HepG2 (cell line): ENCODE data around the gene ANO9. TPM values are rescaled to one million over a fixed set of nuclear protein-coding genes. Genes with fewer than 3 reads are reported as not detected.

ENCODE experiments used
- ATAC-seq: fragments of 200-7000 bp; cut with Tn5 transposase; 3 replicates; pipeline ENCODE4 v1.9.1; 2020; ENCODE audit warnings: mild to moderate bottlenecking, moderate library complexity
- BruUV-seq: library from RNA; stranded (reverse); fragments of 400-500 nt; replicated peaks from 2 replicates; lab custom pipeline; 2021; lab: Mats Ljungman, UMichigan
- CTCF ChIA-PET: fragments of 300-600 bp; formaldehyde crosslinking; extraction: SDS; loops from one replicate; lab custom pipeline; 2021; ENCODE audit warnings: low total read pairs, inconsistent platforms, low intra/inter-chr PET ratio; lab: Yijun Ruan, JAX
- POLR2A ChIA-PET: fragments of 350-600 bp; sonication (Branson Sonifier 250); formaldehyde crosslinking; loops from one replicate; lab custom pipeline; 2020; ENCODE audit warnings: antibody characterized with exemption, inconsistent platforms; lab: Yijun Ruan, JAX
- DNase-seq: peaks from one replicate; pipeline ENCODE4 v3.0.0-alpha.2; 2015; ENCODE audit warnings: low spot score
- FAIRE-seq: peaks from 3 replicates; lab custom pipeline; 2011; peaks lifted over from hg19 to GRCh38; lab: Jason Lieb, UNC
- H2AFZ ChIP-seq: one replicate; pipeline ENCODE4 v1.6.1; 2011; ENCODE audit warnings: low read length, inconsistent platforms
- H3K27ac ChIP-seq: fragments of 300-600 bp; 3 replicates; pipeline ENCODE4 v1.8.0; 2011; ENCODE audit warnings: mixed run types, mild to moderate bottlenecking, mixed read lengths, low read length, inconsistent platforms; ENCODE audit not compliant: insufficient read depth; ENCODE audit errors: extremely low read length
- H3K27me3 ChIP-seq, 2 experiments: fragments of 200-600 bp in 1 of 2; 2 replicates in 1 of 2; 3 replicates in 1 of 2; pipeline versions ENCODE4 v1.6.0 to v1.8.0; 2011; ENCODE audit warnings: low read length in 2 of 2, mild to moderate bottlenecking in 2 of 2, moderate library complexity in 2 of 2, inconsistent platforms in 1 of 2; ENCODE audit not compliant: insufficient read depth in 2 of 2, control insufficient read depth in 1 of 2
- H3K36me3 ChIP-seq, 2 experiments: fragments of 200-600 bp in 1 of 2; replicated peaks in 1 of 2; 2 replicates in 1 of 2; 3 replicates in 1 of 2; pipeline versions ENCODE4 v1.5.1 to v1.8.0; 2011; ENCODE audit warnings: low read length in 2 of 2, inconsistent platforms in 1 of 2; ENCODE audit not compliant: insufficient read depth in 2 of 2, control insufficient read depth in 1 of 2
- H3K4me1 ChIP-seq: 2 replicates; pipeline ENCODE4 v1.5.1; 2012; ENCODE audit warnings: low read length, inconsistent platforms; ENCODE audit not compliant: insufficient read depth
- H3K4me2 ChIP-seq: 2 replicates; pipeline ENCODE4 v1.6.0; 2011; ENCODE audit warnings: low read depth, low read length, inconsistent platforms
- H3K4me3 ChIP-seq, 3 experiments: fragments of 200-600 bp in 1 of 3; sonication (generic), shearing (Covaris generic) in 1 of 3; replicated peaks in 1 of 3; 2 replicates each; pipeline ENCODE4 v1.5.1; 2011 to 2016; ENCODE audit warnings: low read length in 3 of 3, inconsistent platforms in 2 of 3, low read depth in 2 of 3, mild to moderate bottlenecking in 2 of 3, control low read depth in 1 of 3, mixed read lengths in 1 of 3; ENCODE audit not compliant: insufficient read depth in 1 of 3
- H3K79me2 ChIP-seq: one replicate; pipeline ENCODE4 v1.6.1; 2011; ENCODE audit warnings: low read length, inconsistent platforms; ENCODE audit not compliant: insufficient read depth
- H3K9ac ChIP-seq: 2 replicates; pipeline ENCODE4 v1.6.0; 2011; ENCODE audit warnings: mild to moderate bottlenecking, low read depth, low read length, inconsistent platforms; ENCODE audit not compliant: insufficient read depth
- H3K9me3 ChIP-seq: 2 replicates; pipeline ENCODE4 v1.5.1; 2012; ENCODE audit warnings: mild to moderate bottlenecking, low read length
- H4K20me1 ChIP-seq: 2 replicates; pipeline ENCODE4 v1.6.0; 2011; ENCODE audit warnings: inconsistent platforms, mild to moderate bottlenecking, low read length, moderate library complexity; ENCODE audit not compliant: insufficient read depth
- CEBPZ ChIP-seq: IDR thresholded peaks from 2 replicates; pipeline ENCODE4 v1.6.1; 2012; ENCODE audit warnings: low read length, improper control_type of control experiment
- FUBP1 ChIP-seq: sonication (generic); formaldehyde crosslinking; IDR thresholded peaks from 2 replicates; pipeline ENCODE4 v1.5.1; 2020; ENCODE audit warnings: missing genetic modification reagents, mild to moderate bottlenecking, borderline replicate concordance
- HNRNPUL1 ChIP-seq: fragments of 200-400 bp; formaldehyde crosslinking; IDR thresholded peaks from 2 replicates; pipeline ENCODE4 v1.6.1; 2017; ENCODE audit warnings: low read depth, mild to moderate bottlenecking, low read length, moderate library complexity
- NR2F2 ChIP-seq: IDR thresholded peaks from 2 replicates; pipeline ENCODE4 v1.6.1; 2012; ENCODE audit warnings: low read depth, inconsistent platforms, borderline replicate concordance
- SATB2 ChIP-seq: sonication (generic); formaldehyde crosslinking; IDR thresholded peaks from 2 replicates; pipeline ENCODE4 v1.5.0; 2020; ENCODE audit warnings: missing genetic modification reagents
- TGIF2 ChIP-seq: IDR thresholded peaks from 2 replicates; pipeline ENCODE4 v1.6.1; 2016; ENCODE audit warnings: control low read depth, missing compliant biosample characterization
- ZEB1 ChIP-seq: IDR thresholded peaks from 2 replicates; pipeline ENCODE4 v1.6.1; 2012; ENCODE audit warnings: mild to moderate bottlenecking, low read depth, inconsistent platforms; ENCODE audit not compliant: insufficient replicate concordance
- ZNF337 ChIP-seq: sonication (generic); formaldehyde crosslinking; IDR thresholded peaks from 2 replicates; pipeline ENCODE4 v1.5.1; 2020; ENCODE audit warnings: missing genetic modification reagents, low read depth, mild to moderate bottlenecking, borderline replicate concordance
- ZNF7 ChIP-seq: IDR thresholded peaks from 2 replicates; pipeline ENCODE4 v1.6.1; 2016; ENCODE audit warnings: missing biosample characterization, missing genetic modification reagents
- ZNF788 ChIP-seq: sonication (generic); formaldehyde crosslinking; IDR thresholded peaks from 2 replicates; pipeline ENCODE4 v1.5.0; 2020; ENCODE audit warnings: mild to moderate bottlenecking, missing genetic modification reagents, borderline replicate concordance
- WGBS: methylation state at CpG from one replicate; pipeline ENCODE4 v1.1.6; 2017; ENCODE audit warnings: low lambda C conversion rate; 5-methylcytosine and 5-hydroxymethylcytosine counted together
- in situ Hi-C: cut with HindIII; loops from 2 replicates; pipeline ENCODE4 v1.10.0; 2017; ENCODE audit warnings: low pct_unique_long_range_greater_than_20kb; ENCODE audit not compliant: extremely low pct_ligation_motif_present
- intact Hi-C: fragments of 100-400 bp; cut with micrococcal nuclease; formaldehyde crosslinking; loops from one replicate; pipeline ENCODE4 v1.10.0; 2022; ENCODE audit not compliant: unreplicated experiment
- polyA plus RNA-seq, 8 experiments: library from polyadenylated mRNA; depleted of rRNA in 3 of 8; stranded (reverse) in 7 of 8; unstranded in 1 of 8; fragments of >200 nt; fragmentation: Illumina TruSeq in 4 of 8; extraction: Trizol in 4 of 8; gene quantifications; 2 replicates each; pipeline versions ENCODE4 v1.2.1 to v1.2.3, GENCODE V29; 2011 to 2016; ENCODE audit warnings: low read depth in 4 of 8, missing spikeins in 1 of 8, mixed read lengths in 1 of 8; ENCODE audit not compliant: insufficient read depth in 1 of 8
- total RNA-seq, 5 experiments: library from RNA; depleted of rRNA; stranded (reverse); fragments of >200 nt; fragmentation: Illumina TruSeq; extraction: Trizol; gene quantifications; 2 replicates each; pipeline ENCODE4 v1.2.3, GENCODE V29; 2016; ENCODE audit warnings: low read depth in 1 of 5
- TF ChIP-seq, protein P1 (sequence below): IDR thresholded peaks from 2 replicates; pipeline ENCODE4 v1.6.1; 2016; ENCODE audit warnings: low read depth, borderline replicate concordance
- TF ChIP-seq, protein P2 (sequence below): IDR thresholded peaks from 2 replicates; pipeline ENCODE4 v1.6.1; 2016; ENCODE audit warnings: mild to moderate bottlenecking, missing biosample characterization, missing genetic modification reagents

ANO9 gene
- total and polyA plus RNA-seq, 2 of the 13 experiments (the other 11 are each of a cell fraction or from before 2014, with no cell fraction given), result 8.9 to 14.3 TPM

DNA sequence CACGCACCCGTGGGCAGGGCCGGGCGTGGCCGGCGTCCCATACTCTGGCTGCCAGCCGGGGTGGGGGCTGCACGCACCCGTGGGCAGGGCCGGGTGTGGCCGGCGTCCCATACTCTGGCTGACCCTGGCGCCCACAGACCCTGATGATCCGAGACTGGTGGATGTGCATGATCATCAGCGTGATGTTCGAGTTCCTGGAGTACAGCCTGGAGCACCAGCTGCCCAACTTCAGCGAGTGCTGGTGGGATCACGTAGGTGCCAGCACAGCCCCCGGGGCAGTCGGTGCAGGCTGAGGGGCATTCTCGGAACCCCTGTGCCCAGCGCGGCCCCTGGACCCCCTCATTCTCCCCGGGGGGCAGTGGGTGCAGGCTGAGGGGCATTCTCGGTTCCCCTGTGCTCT lies 46.3 kb upstream of the ANO9 start:
- no TSS peak for BruUV-seq
- no peak overlapping the region for H2AFZ ChIP-seq
- H3K36me3 ChIP-seq, result peaks cover 5 to 11% of the 10 kb centered on the region in 2 experiments; a peak in 1 of 5 replicates
- no peak for DNase-seq
- no peaks in the 10 kb centered on the region for H3K9me3 ChIP-seq
- H3K79me2 ChIP-seq, result peaks cover 5% of the 10 kb centered on the region
- FAIRE-seq, result no peak
- no peak overlapping the region for H3K27ac ChIP-seq
- H3K27me3 ChIP-seq, result no peaks in the 10 kb centered on the region
- ATAC-seq, result no peak
- TF ChIP-seq TGIF2 (CRISPR knock-in tag) (no peak), FUBP1 (CRISPR knock-in tag) (no peak), ZNF337 (CRISPR knock-in tag) (no peak), ZNF7 (no peak), SATB2 (CRISPR knock-in tag) (no peak)
- TF ChIP-seq, protein P1, sequence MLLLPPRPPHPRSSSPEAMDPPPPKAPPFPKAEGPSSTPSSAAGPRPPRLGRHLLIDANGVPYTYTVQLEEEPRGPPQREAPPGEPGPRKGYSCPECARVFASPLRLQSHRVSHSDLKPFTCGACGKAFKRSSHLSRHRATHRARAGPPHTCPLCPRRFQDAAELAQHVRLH, result no peak
- POLR2A ChIA-PET, result no interaction called here
- 93% methylated on average over 7 of the region's 25 CpGs for WGBS
- no peak overlapping the region for H3K4me2 ChIP-seq
- H3K9ac ChIP-seq, result no peak overlapping the region
- in situ Hi-C loops (no loop called here), intact Hi-C loops (no loop called here)
- H3K4me3 ChIP-seq, result no peak overlapping the region
- no peaks in the 10 kb centered on the region for H4K20me1 ChIP-seq
- CTCF ChIA-PET, result no interaction called here
- no peaks in the 10 kb centered on the region for H3K4me1 ChIP-seq

DNA sequence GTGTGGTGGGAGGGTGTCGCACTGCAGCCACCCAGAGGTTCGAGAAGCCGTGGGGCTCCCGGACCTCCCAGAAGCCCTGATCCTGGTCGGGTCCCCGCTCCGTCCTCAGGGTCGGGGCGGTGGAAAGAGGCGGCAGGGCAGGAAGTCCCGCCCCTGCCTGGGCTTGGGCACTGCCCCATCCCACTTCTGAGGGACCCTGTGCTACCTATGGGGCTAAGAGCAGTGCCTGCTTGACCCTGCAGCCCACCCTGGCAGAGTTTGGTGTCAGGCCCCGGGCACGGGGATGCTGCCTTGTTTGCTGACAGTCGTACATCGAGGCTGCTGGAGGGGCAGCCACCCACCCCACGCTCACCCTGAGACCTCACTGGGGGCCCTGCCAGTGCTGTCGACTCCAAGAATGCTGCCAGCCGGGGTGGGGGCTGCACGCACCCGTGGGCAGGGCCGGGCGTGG lies 45.8 kb upstream of the ANO9 start:
- FAIRE-seq (no peak), ATAC-seq (no peak), DNase-seq (no peak)
- no peaks in the 10 kb centered on the region for H3K9me3 ChIP-seq
- no peak overlapping the region for H2AFZ ChIP-seq
- intact Hi-C loops (no loop called here), in situ Hi-C loops (no loop called here)
- H3K27ac ChIP-seq, result no peak overlapping the region
- H3K4me1 ChIP-seq, result no peaks in the 10 kb centered on the region
- H3K9ac ChIP-seq, result no peak overlapping the region
- no peaks in the 10 kb centered on the region for H3K27me3 ChIP-seq
- WGBS, result 87% methylated on average over 3 of the region's 22 CpGs
- H3K36me3 ChIP-seq, result peaks cover 5 to 11% of the 10 kb centered on the region in 2 experiments; a peak in 1 of 5 replicates
- H3K79me2 ChIP-seq, result peaks cover 5% of the 10 kb centered on the region
- no TSS peak for BruUV-seq
- ChIA-PET CTCF (no interaction called here), POLR2A (no interaction called here)
- H3K4me2 ChIP-seq, result no peak overlapping the region
- no peaks in the 10 kb centered on the region for H4K20me1 ChIP-seq
- no peak overlapping the region for H3K4me3 ChIP-seq
- no peak for TF ChIP-seq ZNF788 (CRISPR knock-in tag)
- no peak for TF ChIP-seq NR2F2
- TF ChIP-seq ZEB1, result no peak
- TF ChIP-seq, protein P2, sequence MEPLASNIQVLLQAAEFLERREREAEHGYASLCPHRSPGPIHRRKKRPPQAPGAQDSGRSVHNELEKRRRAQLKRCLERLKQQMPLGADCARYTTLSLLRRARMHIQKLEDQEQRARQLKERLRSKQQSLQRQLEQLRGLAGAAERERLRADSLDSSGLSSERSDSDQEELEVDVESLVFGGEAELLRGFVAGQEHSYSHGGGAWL (CRISPR knock-in tag), result no peak
- TF ChIP-seq HNRNPUL1, result no peak
- TF ChIP-seq CEBPZ, result no peak
